ENCODE results near the gene GKN1.

- TF ChIP-seq, protein P1, sequence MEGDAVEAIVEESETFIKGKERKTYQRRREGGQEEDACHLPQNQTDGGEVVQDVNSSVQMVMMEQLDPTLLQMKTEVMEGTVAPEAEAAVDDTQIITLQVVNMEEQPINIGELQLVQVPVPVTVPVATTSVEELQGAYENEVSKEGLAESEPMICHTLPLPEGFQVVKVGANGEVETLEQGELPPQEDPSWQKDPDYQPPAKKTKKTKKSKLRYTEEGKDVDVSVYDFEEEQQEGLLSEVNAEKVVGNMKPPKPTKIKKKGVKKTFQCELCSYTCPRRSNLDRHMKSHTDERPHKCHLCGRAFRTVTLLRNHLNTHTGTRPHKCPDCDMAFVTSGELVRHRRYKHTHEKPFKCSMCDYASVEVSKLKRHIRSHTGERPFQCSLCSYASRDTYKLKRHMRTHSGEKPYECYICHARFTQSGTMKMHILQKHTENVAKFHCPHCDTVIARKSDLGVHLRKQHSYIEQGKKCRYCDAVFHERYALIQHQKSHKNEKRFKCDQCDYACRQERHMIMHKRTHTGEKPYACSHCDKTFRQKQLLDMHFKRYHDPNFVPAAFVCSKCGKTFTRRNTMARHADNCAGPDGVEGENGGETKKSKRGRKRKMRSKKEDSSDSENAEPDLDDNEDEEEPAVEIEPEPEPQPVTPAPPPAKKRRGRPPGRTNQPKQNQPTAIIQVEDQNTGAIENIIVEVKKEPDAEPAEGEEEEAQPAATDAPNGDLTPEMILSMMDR (IDR thresholded peaks at IDR 0.05), result no peak
- TF ChIP-seq POLR2A (IDR thresholded peaks at IDR 0.05), result no peak
Observed at GRCh38 chr2:68959001-68959400, 15.4 kb upstream of the GKN1 start.
